Effector CD8-positive, alpha-beta T cell (primary cell): Measurements from ENCODE around the gene PCGF5.
"Not testable (repeated sequence)": the region's sequence is repeated elsewhere in the genome, so short reads cannot be mapped to it uniquely, and the experiment has no call there.

Experiments
- DNase-seq: peaks from one replicate; lab custom pipeline; 2025; lab: John Stamatoyannopoulos, UW

The PCGF5 gene

DNA sequence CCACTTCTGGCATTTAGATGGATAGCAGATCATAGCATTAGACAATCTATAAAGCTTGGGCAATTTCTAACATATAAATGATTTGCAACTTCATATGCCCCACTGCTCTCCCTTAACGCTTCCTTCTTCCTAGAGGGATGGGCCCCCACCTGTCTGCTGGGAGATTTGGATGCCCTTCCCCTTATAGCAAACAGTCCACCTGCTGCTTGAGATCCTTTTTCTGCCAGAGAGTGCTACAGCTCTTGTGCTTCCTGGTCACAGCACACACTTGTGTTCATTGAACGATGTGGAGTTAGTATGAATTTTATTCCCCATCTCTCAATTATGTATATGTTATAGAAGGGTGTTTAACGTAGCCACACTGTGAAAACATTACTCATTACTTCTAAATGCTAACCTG lies 10.4 kb upstream of the PCGF5 start:
- no peak for DNase-seq

DNA sequence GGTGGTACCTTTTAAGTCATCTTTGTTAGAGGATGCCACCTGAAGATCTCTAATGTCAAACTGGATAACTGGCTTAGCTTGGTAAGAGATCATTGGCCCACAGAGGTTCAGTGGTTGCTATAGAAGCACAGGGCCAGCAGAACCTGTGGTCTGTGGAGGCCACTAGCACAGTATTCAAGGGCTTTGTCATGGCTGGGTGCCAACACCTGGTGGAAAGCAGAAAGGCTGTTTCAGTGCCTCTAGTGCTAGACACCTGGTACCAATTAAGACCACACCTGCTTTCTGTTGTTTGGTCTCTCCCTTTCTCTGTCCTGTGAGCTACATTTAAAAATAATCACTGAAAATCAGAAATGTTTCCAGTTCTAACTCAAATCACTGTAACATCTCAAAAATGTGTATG lies 10.0 kb upstream of the PCGF5 start:
- no peak for DNase-seq

- DNase-seq = no peak
These were observed 8.8 kb upstream of the PCGF5 start for GRCh38 chr10:91211675-91212074.

- no peak for DNase-seq
These were observed 5.6 kb upstream of the PCGF5 start for GRCh38 chr10:91214911-91215310.

DNA sequence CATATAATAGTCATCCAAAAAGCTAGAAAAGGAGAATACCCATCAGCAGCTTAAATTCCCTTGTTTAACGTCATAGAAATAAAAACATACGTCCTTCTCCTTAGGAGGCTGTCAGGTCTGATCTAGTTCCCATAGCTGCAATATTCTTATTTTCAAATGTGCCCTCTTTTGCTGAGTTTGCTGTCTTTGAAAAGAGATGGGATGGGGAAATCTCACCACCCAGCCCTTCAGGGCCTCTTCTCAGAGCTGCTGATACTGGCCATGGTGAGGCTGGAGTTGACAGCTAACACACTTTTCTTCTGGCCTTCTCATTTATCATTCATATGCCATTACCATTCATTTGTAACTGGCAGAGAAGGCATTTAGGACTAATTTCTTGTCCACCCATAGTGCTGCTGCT lies 5.1 kb upstream of the PCGF5 start:
- no peak for DNase-seq

DNA sequence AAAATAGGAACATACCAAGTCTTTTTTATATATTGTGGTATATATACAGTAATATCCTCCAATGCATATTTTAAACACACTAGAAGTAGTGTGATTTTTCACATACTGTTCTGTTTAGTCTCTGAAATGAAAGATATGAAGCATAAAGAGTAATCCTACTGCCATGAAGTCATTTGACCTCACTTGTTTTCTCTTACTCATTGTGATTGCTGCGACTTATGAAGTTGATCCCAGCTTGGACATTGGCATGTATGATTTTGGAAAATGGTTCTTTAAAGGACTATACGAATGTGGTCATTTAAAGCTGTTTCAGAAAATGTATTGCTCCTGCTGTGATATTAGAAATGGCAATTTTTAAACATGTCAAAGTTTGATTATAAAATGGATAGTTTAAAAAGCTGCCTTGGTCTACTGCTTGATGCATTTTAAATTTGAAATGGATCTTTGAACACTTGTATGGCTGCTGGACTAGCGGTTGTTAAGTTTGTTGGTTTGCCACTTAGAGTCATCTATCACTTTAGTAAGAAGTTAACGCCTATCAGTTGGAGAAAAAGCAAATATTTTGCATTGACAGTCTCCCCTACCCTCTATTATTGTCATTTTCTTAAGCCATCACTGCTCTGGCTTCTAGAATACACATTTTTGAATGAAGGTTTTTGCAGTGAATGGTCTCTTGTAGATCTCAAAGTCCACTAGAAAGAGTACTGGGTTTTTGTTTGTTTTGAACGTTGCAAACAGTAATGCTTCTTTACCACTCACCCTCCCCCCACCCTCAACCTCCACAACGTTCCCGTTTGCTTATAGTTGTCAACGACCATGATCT lies 881 bp upstream of the PCGF5 start:
- DNase-seq = no peak

DNA sequence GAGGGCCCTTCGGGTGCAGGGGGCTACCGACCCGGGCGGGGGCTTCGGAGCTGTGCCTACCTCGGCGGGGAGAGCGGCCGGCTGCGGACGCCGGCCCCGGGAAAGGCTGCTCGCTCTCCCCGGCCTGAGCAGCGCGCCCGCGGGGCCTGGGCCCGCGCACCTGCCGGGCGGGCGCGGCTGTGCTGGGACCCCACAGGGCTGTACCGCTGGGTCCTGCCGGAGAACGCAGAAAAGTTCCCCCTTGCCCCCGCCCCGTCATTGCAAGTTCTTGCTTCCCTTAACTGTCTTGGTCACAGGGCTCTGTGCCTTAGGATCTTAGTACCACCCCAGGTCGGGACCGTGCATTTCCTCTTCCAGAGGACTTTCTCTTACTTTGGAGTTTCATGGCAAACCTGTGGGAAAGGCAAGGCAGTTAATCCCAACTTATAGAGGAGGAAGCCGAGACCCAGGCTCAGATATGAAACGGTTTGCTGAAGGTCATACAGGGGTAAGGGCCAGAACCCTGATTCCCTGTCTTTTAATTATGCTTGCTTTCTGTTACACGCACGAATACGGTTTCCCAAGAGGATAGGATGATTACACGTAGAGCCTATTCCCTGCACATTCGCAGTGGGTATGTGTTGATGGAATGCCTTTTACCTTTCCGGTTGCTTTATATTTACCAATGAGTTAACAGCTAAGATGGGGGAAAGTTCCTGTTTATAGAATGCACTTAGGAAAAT lies 652 bp downstream of the PCGF5 start:
- no peak for DNase-seq

- DNase-seq = no peak
These were observed 5.6 kb downstream of the PCGF5 start for GRCh38 chr10:91226093-91226492.

GRCh38 chr10:91227576-91227975 lies 7.1 kb downstream of the PCGF5 start:
- no peak for DNase-seq

DNA sequence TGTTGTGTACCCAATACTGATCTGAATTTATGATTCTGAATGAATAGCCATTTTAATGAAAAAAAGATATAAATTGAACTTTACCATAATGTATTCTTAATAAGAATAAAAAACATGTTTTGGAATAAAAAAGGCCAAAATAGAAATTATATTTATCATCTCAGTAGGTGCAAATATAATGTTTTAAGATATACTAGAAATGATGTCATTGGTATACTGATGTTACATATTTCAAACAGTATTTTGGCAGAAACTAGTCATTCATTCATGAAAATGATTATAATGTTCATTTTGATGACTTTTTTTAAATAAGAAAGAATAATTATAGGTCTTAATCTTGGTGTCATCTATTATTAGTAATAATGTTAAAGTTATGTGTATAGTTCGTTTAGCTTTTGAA lies 9.2 kb downstream of the PCGF5 start:
- DNase-seq = no peak

DNA sequence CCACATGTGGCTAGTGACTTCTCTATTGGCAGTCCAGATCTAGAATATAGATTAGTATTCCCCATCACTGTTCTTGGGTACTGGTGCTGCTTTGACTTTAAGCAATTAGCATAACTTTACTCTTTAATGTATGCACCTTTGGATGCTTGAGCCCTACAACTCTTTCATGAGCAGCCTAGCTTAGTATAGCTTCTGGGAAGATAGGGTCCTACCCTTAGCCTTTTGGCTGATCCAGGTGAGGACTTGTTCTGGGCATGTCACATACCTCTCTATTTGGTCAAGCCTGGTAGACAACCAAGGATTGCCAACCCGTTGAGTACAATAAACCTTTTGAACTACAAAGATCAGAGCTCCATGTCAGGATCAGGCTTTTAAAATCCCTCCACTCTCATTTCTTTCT lies 17.7 kb downstream of the PCGF5 start:
- no peak for DNase-seq

DNA sequence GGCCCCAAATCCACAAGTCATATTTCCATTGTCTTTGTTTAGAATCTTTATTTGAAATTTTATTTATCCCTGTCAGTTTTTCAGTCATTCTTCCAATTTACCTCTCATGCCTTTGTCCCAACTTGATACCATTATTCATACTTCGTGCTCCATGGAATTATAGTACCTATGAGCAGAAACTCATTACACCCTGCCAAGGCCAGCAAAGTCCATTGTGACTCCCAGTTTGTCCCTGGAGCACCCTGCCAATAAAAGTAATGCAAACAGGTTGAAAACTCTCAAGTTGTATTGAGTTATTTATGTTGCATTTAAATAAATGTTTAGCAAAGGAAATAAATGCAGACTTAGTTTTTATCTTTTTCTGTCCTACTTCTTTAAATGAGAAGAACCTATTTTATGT lies 19.3 kb downstream of the PCGF5 start:
- no peak for DNase-seq

DNA sequence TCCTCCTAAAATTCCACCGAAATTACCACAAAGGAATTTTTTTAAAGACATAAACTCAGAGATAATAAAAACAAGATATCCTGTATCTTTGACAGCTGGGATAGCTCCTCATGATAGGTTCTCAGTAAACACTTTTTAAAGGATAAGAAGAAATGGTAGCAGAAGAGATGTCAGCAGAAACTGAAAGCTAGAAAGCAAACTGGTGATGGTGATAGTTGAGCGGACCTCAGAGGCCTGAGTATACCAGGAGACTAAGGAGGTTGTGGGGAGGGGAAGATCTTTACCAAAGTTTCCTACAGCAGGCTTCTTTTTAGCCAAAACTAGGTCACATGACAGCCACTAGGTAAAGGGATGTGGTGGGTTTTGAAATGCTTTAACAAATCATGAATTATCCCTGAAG lies 22.5 kb downstream of the PCGF5 start:
- DNase-seq = no peak

- DNase-seq = no peak
These were observed 27.1 kb downstream of the PCGF5 start for GRCh38 chr10:91247360-91248111.

GRCh38 chr10:91249700-91250099 lies 29.2 kb downstream of the PCGF5 start:
- no peak for DNase-seq

DNA sequence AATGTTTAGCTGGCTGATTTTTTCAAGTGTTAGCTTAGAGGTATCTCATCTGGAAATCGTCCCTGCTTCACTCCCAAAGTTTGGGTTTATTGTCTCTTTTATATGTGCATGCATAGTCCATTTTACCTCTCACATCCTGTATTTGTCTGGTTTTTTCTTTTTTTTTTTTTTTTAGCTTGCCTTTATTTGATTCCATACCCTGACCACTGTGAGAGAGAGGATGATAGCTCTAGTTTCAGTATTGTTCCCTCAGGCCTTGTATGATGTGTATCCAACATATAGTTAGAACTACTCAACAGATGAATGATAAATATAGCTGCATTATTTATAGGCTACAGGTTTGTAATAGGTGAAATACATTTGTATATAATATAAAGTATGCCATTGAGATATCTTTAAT lies 29.9 kb downstream of the PCGF5 start:
- no peak for DNase-seq

- peak; percentile 21 for DNase-seq
These were observed 31.1 kb downstream of the PCGF5 start for GRCh38 chr10:91251430-91252056.

DNA sequence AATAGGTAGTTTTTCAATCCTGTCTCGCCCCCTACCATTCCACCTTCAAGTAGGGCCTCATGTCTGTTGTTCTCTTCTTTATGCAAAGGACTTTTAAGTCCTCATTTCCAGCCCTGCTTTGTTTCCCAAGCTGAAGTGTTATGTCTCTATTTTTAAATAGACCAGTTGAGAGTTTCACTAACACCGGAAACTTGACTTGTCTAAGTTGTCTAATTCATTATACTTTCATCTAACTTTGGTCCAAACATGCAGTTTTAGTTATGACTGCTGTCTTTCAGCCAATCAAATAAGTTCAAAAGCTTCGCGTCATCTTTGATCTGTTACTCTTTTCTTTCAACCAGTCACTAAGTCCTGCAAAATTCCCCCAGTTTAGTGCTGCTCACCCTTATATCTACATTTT lies 32.8 kb downstream of the PCGF5 start:
- DNase-seq = no peak

DNA sequence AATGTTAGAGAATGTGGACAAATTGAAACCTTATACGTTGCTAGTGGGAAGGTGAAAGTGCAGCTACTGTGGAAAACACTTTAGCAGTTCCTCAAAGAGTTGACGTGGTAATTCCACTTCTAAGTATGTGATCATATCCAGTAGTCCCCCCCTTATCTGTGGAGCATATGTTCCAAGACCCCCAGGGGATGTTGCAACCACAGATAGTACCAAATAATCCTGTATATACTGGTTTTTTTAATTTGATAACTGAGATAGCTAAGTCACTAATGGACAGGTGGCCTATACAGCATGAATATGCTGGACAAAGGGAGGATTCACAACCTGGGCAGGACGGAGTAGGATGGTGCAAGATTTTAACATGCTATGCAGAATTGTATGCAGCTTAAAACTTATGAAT lies 36.8 kb downstream of the PCGF5 start:
- DNase-seq = no peak

DNA sequence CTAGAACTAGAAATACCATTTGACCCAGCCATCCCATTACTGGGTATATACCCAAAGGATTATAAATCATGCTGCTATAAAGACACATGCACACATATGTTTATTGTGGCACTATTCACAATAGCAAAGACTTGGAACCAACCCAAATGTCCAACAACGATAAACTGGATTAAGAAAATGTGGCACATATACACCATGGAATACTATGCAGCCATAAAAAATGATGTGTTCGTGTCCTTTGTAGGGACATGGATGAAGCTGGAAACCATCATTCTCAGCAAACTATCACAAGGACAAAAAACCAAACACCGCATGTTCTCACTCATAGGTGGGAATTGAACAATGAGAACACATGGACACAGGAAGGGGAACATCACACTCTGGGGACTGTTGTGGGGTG lies 40.0 kb downstream of the PCGF5 start:
- DNase-seq = not testable (repeated sequence)

DNA sequence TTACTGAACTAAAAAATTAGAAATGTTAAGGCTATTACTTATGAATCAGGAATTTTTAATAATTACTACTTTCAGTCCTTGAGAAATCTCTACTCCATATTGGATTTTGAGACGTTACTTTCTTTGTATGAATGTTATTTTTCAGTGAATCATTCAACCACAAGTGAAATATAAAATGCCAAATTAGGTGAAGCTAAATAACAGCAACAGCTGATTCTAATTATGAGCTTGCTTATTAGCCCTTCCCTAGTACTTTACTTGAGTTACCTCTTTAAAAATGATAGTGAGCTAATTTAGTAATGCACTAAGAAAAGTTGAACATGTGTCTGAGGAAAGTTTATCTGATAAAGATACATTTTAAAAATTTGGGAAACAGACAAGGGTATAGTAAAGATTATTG lies 51.4 kb downstream of the PCGF5 start:
- DNase-seq = no peak

- no peak for DNase-seq
These were observed 64.1 kb downstream of the PCGF5 start for GRCh38 chr10:91284486-91285090.
